HUES6 (cell line): ENCODE data around the gene LURAP1L.

ENCODE experiments used
- H3K27ac ChIP-seq: 2 replicates; pipeline ENCODE4 v1.7.0; 2013; ENCODE audit warnings: low read depth, mild to moderate bottlenecking, low read length, inconsistent platforms
- H3K27me3 ChIP-seq: 2 replicates; pipeline ENCODE4 v1.6.1; 2013; ENCODE audit warnings: low read length; ENCODE audit not compliant: control insufficient read depth, insufficient read depth
- H3K36me3 ChIP-seq: 2 replicates; pipeline ENCODE4 v1.6.1; 2013; ENCODE audit warnings: low read length; ENCODE audit not compliant: control insufficient read depth, insufficient read depth
- H3K4me1 ChIP-seq: 2 replicates; pipeline ENCODE4 v1.6.1; 2013; ENCODE audit warnings: low read length; ENCODE audit not compliant: control insufficient read depth, insufficient read depth
- H3K4me3 ChIP-seq: 2 replicates; pipeline ENCODE4 v1.5.1; 2013; ENCODE audit warnings: low read depth, low read length
- H3K9ac ChIP-seq: one replicate; pipeline ENCODE4 v1.6.1; 2013; ENCODE audit warnings: mild to moderate bottlenecking, low read length
- H3K9me3 ChIP-seq: 2 replicates; pipeline ENCODE4 v1.6.1; 2013; ENCODE audit warnings: low read depth, low read length; ENCODE audit not compliant: control insufficient read depth, insufficient read depth

The LURAP1L gene

DNA sequence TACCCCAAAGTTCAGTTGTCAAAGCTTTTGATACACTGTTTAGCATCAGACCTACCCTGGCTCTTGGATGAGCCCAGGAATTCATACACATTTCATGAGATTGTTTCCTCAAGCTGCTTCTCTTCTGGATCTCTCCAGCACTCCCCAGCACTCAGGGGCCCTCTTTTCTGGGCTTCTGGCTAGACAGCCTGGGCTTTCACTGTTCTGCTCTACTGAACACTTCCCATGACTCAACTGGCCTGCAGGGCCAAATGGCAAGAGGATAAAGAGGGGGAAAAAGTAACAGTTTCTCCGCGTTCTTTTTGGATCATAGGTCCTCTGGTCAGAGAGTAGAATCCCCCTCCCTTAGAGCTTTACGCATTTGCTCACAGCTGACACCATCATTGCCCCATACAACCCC is 20.9 kb upstream of the LURAP1L start:
- Histone ChIP-seq H3K9me3 (no peaks in the 10 kb centered on the region), H3K9ac (no peak overlapping the region), H3K27me3 (no peaks in the 10 kb centered on the region), H3K27ac (no peak overlapping the region), H3K36me3 (no peaks in the 10 kb centered on the region), H3K4me3 (no peak overlapping the region), H3K4me1 (no peaks in the 10 kb centered on the region)

DNA sequence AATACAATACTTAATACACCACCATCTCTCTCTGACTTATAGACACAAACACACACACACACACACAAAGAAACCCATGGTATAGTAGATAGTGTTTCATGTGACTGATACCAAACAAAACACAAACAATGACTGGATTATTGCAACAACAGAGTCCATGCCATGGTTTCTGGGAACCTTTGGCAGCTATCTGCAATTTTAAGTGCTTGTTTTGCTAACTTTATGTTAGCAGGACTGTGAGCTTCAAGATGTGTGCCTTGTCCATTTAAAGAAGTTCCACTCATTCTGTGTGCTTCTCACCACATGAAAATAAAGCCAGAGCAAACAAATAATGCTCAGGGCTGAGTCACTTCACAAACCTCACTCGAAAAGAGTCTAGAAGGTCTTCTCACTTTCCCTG is 15.1 kb upstream of the LURAP1L start:
- H3K9me3 ChIP-seq, result no peaks in the 10 kb centered on the region
- H3K9ac ChIP-seq, result no peak overlapping the region
- H3K4me1 ChIP-seq, result peaks cover 2% of the 10 kb centered on the region; the same call in 1 of the 2 replicates
- no peaks in the 10 kb centered on the region for H3K27me3 ChIP-seq
- no peak overlapping the region for H3K27ac ChIP-seq
- no peaks in the 10 kb centered on the region for H3K36me3 ChIP-seq
- H3K4me3 ChIP-seq, result no peak overlapping the region

DNA sequence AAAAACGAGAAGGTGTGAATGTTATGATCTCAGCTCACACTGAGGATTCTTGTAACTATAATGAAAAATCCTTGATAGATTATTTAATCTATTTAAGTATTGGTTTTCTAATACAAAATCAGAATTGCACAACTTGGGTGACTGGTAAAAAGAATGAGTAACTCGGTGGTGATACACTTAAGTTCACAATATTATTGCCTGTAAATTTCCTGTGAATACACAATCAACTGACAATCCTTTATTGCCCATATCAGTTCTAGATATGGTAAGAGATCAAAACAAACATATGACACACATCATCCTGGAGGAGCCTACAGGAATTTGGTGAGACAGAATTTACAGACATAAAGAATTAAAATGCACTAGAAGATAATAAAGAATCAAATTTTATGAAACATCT is 14.1 kb upstream of the LURAP1L start:
- no peak overlapping the region for H3K9ac ChIP-seq
- H3K4me3 ChIP-seq, result no peak overlapping the region
- H3K27me3 ChIP-seq, result no peaks in the 10 kb centered on the region
- H3K4me1 ChIP-seq, result peaks cover 6% of the 10 kb centered on the region
- no peaks in the 10 kb centered on the region for H3K36me3 ChIP-seq
- H3K9me3 ChIP-seq, result no peaks in the 10 kb centered on the region
- H3K27ac ChIP-seq, result no peak overlapping the region

DNA sequence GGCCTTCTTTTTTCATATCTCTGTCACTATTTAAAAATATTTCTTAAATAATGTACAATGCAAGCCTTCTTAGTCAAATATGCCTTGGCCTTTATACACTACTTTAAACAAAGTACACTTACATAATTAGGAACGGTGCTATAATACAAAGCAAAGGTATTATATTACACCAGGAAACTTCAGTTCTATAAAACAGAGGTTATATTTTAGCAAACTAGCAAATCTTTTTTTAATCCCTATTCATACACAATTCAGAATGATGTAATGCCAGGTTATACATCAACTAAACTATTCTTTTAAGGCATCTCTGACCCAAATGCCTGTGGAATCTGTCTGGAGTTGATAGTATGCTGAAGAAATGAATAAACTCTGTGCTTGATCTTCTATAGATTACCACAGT is 10.7 kb upstream of the LURAP1L start:
- H3K36me3 ChIP-seq, result no peaks in the 10 kb centered on the region
- H3K9ac ChIP-seq, result no peak overlapping the region
- H3K9me3 ChIP-seq, result no peaks in the 10 kb centered on the region
- peaks cover 13% of the 10 kb centered on the region for H3K4me1 ChIP-seq
- H3K27me3 ChIP-seq, result no peaks in the 10 kb centered on the region
- H3K4me3 ChIP-seq, result no peak overlapping the region
- H3K27ac ChIP-seq, result no peak overlapping the region

DNA sequence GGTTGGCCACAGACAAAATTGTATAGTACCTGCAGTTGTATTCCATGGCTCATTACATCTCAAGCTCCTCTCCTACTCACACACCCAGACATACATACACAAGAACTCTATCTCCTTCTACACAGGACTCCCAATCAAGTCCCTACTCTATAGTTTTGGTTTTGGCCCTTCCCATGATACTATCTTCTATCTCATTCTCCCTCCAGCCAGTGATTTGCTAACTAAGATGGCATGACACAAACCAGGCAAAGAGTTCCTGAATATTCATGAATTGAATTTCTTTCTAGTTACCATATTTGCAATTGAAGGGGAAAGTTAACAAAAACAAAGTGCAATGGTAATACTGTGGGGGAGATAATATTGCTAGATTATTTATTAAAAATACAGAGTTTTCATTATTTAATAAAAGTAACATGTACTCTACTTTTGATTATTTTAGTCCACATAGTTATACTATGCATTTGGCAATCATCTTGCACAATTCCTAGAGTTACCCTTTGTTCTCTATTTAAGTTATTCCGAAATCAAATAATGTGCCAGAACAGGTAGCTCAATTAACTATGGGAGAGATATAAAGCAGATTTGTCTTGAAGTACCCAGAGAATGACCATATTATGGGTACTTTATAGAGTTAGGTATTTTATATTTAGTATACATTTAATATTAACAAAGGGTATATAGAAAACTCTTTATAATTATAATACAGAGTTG is 9.6 kb upstream of the LURAP1L start:
- no peak overlapping the region for H3K9ac ChIP-seq
- no peaks in the 10 kb centered on the region for H3K27me3 ChIP-seq
- H3K4me1 ChIP-seq, result peaks cover 13% of the 10 kb centered on the region
- H3K36me3 ChIP-seq, result no peaks in the 10 kb centered on the region
- H3K27ac ChIP-seq, result no peak overlapping the region
- H3K4me3 ChIP-seq, result no peak overlapping the region
- no peaks in the 10 kb centered on the region for H3K9me3 ChIP-seq

DNA sequence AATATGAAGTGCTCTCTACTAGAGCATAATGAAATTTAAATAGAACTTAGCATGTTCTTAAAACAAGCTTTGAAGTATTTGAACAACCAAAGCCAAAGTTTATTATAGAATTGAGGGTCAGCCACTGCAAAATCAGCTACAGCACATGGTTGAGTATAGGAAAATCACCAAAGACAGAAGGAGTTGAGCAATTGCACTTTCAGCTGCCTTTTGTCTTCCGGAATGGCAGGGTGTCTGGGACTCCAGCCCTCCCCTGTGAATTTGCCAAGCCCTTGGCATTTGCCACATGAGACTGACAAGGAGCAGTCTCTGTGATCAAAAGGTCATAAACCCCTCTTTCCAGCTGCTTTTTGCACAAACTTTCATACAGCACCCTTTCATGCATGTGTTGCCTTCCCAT is 8.5 kb upstream of the LURAP1L start:
- Histone ChIP-seq H3K4me1 (peaks cover 13% of the 10 kb centered on the region), H3K36me3 (no peaks in the 10 kb centered on the region), H3K9ac (no peak overlapping the region), H3K27ac (no peak overlapping the region), H3K4me3 (no peak overlapping the region), H3K27me3 (no peaks in the 10 kb centered on the region), H3K9me3 (no peaks in the 10 kb centered on the region)

DNA sequence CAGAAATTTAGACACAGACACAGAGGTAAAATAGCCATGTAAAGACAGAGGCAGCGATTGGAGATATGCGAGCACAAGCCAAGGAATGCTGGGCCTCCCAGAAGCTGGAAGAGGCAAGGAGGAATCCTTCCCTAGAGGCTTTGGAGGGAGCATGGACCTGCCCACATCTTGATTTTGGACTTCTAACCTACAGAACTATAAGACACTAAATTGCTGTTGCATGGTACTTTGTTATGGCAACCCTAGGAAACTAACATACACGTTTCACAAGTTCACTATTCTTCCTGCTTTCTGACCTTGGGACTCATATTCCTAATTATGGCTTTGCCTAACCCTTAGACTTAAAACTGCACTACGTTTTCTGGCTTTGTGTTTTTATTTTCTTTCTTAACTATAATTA is 4.6 kb upstream of the LURAP1L start:
- no peak overlapping the region for H3K4me3 ChIP-seq
- H3K27ac ChIP-seq, result no peak overlapping the region
- H3K9ac ChIP-seq, result no peak overlapping the region
- peaks cover 5% of the 10 kb centered on the region for H3K27me3 ChIP-seq
- H3K36me3 ChIP-seq, result no peaks in the 10 kb centered on the region
- no peaks in the 10 kb centered on the region for H3K9me3 ChIP-seq
- H3K4me1 ChIP-seq, result 0 out of 2 replicates have a peak, but pooled peaks cover 6% of the 10 kb centered on the region

DNA sequence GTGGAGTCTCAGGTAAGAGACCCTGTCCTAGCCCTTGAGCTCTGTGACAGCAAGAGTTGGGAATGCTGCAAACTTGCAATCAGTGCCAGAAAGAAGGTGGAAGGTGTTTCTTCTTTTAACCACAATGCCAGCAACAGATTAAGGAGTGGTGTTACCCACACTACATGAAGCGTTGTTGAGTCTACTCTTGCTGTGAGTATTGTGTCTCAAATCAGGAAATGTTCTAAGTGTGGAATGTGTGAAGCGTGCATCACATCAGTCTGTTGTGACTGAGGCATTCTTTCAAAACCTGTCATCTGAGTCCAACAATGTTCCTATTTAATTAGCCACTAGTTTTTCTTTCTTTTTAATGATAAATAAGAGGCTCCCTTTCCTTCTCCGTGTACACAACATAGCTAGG is 2.9 kb upstream of the LURAP1L start:
- Histone ChIP-seq H3K4me1 (0 out of 2 replicates have a peak, but pooled peaks cover 5% of the 10 kb centered on the region), H3K4me3 (no peak overlapping the region), H3K9ac (no peak overlapping the region), H3K27ac (no peak overlapping the region), H3K36me3 (no peaks in the 10 kb centered on the region), H3K27me3 (peaks cover 22% of the 10 kb centered on the region), H3K9me3 (no peaks in the 10 kb centered on the region)

DNA sequence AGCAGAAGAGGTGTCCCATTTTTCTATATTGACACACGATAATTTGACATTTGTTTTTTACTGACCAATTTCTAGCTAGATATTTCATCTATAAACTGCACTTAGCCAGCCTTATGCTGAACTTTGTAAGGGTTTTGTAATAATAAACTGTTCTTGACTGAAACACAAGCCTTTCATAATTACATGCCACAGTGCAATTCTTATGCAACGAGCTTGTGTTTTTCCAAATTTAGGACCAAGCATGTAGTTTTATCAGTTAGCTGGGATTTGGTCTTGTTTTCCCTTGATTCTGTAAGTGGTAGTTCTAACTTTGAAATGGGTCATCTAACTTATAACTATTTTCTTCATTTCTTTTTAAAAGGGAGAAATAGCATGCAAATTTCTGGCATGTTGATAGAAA is 1.3 kb upstream of the LURAP1L start:
- H3K9ac ChIP-seq, result no peak overlapping the region
- no peaks in the 10 kb centered on the region for H3K9me3 ChIP-seq
- no peaks in the 10 kb centered on the region for H3K36me3 ChIP-seq
- H3K27me3 ChIP-seq, result peaks cover 22% of the 10 kb centered on the region
- H3K4me3 ChIP-seq, result no peak overlapping the region
- no peak overlapping the region for H3K27ac ChIP-seq
- H3K4me1 ChIP-seq, result 0 out of 2 replicates have a peak, but pooled peaks cover 5% of the 10 kb centered on the region

DNA sequence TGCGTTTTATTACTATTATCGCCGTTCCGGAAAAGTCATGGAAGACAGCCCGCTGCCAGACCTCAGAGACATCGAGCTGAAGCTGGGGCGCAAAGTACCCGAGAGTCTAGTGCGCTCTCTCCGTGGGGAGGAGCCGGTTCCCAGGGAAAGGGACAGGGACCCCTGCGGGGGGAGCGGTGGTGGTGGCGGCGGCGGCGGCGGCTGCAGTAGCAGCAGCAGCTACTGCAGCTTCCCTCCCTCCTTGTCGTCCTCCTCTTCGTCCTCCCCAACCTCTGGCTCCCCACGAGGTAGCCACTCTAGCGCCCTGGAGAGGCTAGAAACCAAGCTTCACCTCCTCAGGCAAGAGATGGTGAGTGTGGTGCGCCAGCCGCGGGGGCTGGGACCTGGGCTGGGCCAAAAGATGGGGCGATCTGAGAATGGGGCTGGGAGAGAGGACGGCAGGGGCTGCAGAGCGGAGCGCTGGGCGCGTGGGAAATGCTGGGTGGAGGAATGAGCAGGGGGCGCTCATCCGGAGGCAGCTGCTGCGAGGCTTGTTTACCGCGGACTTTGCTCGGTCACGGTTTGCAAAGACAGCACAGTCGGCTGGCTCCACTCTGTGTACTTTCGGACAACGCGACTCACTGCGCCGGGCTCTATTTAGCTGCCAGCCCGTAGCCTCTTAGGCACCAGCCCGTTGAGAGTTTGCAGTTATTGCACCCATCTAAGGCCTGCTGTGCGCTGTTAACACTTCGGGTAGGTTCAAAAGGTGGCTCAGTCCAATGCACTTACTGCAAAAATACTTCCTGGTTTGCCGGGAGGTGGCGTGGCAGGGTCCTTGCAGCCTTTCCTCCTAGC is 1.1 kb downstream of the LURAP1L start:
- Histone ChIP-seq H3K27me3 (peaks cover 22% of the 10 kb centered on the region), H3K27ac (no peak overlapping the region), H3K4me3 (peak overlapping the region; percentile 74), H3K4me1 (0 out of 2 replicates have a peak, but pooled peaks cover 5% of the 10 kb centered on the region), H3K9ac (peak overlapping the region; percentile 61), H3K9me3 (no peaks in the 10 kb centered on the region), H3K36me3 (no peaks in the 10 kb centered on the region)

DNA sequence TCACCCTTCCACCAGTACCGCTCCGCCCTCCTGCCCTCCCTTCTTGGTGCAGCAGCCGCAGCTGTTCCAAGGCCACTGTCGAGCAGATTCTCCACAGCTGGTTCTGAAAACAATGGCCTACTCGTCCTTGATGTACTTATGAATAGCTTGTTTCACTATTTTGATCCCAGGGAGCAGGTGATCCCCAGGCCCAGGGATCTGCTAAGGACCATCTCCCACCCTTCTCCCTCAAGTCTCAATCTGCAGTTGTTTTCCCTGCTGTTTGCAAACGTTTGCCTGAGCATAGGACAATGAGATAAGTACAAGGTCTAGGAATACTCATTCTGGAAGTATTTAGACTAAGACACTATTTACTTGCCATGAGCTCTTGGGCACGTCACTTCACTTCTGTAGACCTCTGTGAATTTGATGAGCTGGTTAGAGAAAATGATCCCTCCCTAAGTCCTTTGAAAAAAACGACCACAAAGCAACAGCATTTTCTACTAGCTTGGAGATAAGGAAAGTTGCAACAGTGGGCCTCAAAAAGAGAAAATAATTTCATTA is 1.8 kb downstream of the LURAP1L start:
- Histone ChIP-seq H3K9me3 (no peaks in the 10 kb centered on the region), H3K9ac (peak overlapping the region; percentile 45), H3K27ac (no peak overlapping the region), H3K4me1 (0 out of 2 replicates have a peak, but pooled peaks cover 5% of the 10 kb centered on the region), H3K27me3 (peaks cover 22% of the 10 kb centered on the region), H3K36me3 (no peaks in the 10 kb centered on the region), H3K4me3 (peak overlapping the region; percentile 74)
